GM18526 (cell line): Measurements from ENCODE around the gene DGKG.

Experiments used
- POLR2A ChIP-seq: IDR thresholded peaks from 3 replicates; pipeline ENCODE4 v1.6.1; 2011; ENCODE audit not compliant: insufficient read length; ENCODE audit errors: extremely low read depth

Gene DGKG

DNA sequence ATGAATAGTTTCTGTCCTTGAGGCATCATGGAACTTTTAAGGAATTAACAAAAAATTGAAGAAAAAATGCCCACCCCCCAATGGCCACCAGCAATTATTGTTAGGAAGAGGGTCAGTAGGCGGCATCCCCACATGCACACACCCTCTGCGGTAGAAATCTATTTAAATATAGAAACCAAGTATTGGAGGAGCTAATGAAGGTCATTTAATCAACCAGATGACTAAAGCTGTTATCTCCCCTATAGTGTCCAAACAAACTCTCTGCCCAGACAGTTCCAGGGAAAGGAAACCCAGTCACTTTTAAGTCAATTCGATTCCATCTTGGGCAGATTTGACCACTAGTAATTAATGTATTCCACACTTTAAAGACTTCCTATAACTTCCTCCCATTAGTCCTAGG is 47.1 kb downstream of the DGKG start:
- TF ChIP-seq POLR2A = no peak

DNA sequence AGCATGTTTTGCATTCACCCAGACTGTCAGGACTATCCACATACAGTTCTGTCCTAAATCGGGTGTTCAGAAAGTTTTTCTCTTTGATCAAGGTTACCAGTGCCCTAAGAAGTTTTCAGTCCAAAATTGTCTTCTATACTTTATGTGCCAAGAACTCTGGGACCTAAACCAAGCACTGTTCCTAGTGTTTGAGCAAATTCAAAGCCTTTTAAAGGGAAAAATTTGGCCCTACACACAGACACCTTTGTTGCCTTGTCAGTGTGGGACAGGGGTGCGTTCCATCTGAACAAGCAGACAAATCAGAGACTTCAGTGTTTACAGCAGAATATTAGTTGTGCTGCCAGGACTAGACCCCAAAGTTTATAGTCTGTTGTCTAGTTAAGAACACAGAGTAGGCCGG is 50.6 kb downstream of the DGKG start:
- no peak for TF ChIP-seq POLR2A

DNA sequence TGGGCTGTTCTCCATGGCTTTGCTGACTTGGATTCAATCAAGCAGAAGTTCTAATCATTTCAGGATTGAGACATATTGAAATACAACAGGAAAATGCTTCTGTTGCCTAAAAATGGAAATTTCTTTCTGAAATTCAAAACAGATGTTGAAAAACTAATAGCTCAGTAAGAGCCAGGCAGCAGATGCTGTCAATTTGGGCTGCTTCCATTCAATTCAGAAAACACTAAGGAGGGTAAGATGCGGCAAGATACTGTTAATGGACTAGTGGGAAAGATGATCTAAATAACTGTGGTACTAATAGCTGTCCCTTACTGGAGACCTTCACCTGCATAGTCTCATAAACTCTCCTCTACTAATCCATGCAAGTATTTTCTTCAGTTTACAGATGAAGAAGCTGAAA is 53.5 kb downstream of the DGKG start:
- TF ChIP-seq POLR2A = no peak

DNA sequence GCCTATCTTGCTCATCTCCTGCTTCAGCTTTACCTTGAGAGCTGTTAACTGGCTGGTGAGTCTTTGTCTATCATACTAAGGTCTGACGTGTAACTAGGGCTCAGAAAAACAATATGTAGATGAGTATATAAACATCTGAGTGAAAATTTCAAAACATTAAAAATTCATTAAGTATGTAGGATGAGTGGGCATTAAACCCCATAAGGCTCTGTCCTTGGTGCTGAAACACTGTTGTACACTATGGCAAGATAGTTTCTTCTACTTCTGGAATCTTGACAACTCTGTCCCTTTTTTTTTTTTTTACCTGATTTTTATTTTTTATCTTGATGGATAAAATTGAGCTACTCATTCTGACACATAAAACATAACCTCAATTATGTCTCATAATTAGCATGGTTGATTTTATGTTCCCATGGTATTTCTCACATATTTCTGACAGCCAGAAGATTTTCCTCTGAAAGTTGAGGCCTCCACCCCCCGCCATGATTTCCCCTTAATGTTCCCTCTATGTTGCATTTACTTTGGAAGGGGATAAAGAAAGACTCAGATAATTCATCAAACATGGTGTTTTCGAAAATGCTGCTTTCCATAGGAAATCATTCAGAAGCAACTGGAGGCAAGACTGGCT is 54.3 kb downstream of the DGKG start:
- no peak for TF ChIP-seq POLR2A

DNA sequence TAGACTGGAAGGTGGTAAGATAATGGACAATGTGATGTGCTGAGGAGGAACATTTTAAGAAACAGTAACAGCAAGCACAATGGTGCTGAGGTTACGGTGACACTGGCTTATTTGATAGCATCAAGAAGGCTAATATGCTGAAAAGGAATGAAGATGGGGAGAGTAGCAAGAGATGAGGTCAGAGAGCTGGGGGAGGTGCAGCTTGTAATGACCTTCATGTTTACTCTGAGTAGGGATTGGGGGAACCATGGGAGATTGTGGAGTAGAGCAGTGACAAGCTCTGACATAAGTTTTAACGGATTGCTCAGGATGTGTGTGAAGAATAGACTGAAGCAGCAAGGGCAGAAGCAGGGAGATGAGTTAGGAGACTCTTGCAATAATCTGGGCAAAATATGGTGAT is 56.7 kb downstream of the DGKG start:
- TF ChIP-seq POLR2A = no peak

DNA sequence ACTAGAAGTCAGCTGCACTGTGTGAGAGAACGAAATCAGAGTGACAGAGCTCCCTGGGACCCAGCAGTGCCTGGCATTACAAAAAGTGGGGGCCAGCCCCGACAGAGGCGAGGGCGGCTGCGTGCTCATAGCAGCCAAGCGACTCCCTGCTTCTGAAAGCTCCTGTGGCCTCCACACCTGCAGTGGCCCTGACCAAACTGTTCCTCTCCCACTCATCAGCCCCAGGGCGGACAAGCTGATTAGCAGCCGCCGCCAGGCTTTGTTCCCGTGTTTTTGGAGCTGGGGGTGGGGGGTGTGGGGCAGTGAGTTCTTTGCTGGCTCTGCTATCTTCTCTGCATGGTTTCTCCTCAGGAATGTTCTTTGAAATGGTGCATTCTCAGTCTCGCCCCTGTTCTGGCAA is 58.1 kb downstream of the DGKG start:
- TF ChIP-seq POLR2A = no peak

DNA sequence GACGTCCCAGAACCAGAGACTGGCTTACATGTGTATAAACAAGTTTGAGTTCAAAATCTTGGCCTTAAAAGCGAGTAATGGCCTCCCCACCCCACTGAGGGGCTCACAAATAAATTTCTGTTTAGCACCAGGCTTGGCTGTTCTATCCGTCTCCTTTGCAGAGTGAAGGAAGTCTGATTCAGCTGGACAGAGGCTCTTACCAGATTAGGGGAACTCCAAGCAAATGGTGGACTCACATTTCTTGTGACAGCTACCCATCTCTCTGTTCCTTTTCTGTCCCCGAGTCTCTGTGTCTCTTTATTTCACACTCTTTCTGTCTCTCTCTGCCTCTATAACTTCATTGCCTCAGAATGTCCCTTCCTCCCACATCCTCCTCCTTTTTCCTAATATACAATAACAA is 62.7 kb downstream of the DGKG start:
- TF ChIP-seq POLR2A = no peak

DNA sequence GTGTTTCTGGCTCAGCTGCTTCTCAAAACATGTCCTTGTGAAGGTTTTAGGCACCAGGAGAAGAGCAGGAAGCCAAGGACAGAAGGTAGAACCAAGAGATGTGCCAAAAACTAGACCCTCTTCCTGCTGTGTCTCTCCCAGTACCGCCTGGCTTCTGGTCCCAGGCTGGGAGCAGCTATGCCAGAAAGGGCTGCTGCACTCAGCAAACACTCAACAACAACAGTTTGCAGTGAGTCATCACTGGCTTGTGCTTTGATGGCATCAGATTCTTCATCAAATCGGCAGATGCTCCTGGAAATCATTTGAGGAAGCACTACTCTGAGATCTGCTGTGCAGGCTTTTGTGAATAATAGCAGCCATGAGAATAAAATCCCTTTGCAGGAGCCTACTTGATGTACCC is 63.2 kb downstream of the DGKG start:
- TF ChIP-seq POLR2A = no peak

DNA sequence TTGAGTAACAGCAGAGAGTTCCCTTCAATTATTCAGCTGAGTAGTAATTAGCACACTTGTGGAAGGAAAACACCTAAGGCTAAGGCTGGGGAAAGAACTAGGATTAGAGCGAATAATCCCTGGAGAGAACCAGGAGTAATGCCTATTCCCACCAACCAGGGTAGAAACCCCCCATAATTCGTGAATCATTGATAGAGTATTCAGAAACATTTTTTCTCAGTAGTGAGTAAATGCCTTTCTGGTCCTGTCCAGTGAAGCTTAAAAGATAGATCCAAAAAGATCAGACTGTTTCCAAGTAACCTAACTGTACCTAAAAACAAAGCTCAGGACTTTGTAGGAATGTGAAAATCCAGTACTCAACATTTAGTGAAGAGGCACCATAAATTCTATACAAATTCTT is 71.2 kb downstream of the DGKG start:
- no peak for TF ChIP-seq POLR2A

DNA sequence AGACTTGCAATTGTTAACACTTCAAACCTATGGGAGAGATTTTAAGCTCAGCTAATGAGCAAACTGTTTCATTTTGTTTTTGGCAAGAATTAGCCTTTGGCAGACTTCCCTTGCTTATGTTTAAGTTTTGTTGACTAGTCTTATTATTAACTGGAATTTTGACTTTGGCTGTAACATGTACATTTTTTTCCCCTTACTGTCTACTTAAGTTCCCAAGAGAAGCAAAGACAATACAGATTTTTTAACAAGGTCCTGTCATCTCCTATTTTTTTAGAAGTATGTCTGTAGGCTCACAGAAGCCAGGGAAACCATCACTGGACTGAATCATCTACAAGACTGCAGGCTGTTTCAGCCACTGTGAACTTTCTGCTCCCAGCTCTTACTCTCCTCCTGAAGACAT is 74.3 kb downstream of the DGKG start:
- no peak for TF ChIP-seq POLR2A

DNA sequence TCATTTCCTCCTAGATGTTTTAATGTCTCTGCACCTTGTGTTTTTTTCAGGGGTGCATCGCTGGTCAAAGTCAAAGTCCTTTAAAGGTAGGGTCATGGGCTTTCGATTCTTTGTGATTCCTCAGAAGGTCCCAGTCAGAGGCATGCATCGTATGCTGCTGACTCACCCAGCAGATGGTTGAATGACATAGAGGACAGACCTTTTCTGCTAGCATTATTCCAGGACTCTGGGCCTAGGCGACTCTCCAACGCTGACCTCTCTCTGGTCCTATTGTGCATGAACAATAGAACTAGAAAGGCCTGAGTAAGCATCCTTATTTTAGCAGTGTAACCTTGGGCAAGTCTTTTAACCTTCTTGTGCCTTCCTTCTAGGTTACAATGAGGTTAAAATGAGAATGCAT is 75.9 kb downstream of the DGKG start:
- TF ChIP-seq POLR2A = no peak

DNA sequence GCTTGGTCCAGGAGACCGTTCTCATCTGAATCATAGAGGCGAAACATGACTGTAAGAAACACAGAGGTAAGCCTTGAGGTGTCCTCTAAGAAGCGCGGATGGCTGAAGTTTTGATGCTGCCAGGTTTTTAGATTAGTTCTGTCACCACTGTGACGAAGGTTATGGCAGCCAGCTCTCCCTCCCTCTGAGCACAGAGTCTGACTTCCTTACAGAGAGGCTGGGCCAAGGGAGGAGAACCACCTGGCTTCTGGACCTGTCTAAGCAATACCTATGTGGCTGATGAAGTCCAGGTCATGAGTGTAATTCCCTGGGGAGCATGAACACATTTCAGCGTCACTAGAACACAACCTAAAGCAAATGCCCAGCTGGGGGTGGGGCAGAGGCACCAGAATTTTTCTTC is 77.4 kb downstream of the DGKG start:
- TF ChIP-seq POLR2A = no peak

DNA sequence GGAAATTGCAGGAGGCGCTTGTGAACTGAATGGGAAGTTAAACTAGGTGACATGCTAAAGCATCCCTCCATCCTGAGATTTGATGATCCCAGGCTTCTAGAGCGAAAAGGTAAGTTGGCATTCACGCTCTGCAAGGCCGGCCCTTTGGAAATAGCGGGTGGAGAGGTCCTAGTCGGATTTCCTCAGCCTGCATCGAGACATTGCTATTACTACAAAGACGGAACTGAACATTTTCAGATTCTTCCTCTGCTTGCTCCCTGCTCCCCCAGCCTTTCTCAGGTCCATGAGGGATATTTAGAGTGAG is 77.7 kb downstream of the DGKG start:
- TF ChIP-seq POLR2A = no peak

DNA sequence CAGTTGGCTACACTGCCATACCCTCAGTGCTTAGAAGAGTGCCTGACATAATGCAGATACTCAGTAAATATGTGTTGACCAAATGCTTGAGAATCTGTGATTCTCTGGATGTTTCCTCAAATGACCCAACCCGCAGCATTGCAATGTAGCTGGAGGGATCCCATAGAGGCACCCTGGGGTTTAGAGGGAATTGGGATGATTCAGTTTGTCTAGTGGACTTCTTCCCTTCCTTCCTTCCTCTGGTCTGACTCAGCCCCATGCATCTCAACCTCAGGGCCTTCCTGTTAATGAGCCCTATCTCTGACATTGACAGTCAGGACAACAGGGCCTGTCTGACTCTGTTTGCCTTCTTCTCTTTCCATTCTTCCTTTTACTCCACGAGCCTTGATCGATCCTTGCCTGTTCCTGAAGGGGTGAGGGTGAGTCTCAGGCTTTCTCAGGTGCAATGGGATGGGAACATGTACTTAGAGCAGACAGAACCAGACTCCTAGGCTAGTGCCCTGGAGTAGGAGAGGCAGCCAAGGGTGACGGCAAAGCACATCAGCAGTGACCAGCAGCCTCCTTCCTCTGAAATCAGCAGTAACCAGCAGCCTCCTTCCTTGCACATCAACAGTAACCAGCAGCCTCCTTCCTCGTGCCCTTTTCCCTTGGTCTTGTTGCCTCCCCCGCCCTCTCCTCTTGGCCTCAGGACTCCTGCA is 78.2 kb downstream of the DGKG start:
- TF ChIP-seq POLR2A = no peak

DNA sequence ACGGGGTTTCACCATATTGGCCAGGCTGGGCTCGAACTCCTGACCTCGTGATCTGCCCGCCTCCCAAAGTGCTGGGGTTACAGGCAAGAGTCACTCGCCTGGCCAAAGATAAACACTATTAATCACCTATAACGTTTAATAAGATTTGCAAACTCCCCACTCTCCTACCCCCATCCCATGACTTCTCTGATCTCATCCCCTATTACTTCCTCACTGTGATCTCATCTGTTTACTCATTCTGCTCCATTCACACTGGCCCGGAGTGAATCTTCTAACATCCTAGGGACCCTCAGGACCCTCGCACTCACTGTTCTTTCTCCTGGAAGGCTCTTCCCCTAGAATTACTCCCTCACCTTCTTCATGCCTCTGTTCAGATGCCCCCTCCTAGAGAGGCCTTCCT is 78.9 kb downstream of the DGKG start:
- no peak for TF ChIP-seq POLR2A

DNA sequence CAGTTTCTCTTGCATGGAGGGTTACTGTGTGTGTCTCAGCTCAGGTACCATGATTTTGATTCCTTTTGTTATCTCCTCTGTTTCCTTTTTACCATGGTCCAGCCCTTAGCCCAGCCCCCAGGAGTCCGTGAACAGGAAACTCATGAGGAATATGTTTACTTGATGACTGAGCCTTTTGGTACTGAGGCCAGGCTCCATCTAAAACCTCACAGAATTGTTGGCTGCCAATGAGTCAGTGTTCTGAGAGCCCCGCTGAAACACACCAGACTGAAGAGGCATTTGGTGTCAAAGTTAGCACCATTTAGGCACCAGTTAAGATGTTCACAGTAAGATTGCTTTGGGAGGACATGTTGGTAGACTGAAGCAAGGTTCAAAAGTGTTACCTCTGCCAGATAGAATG is 80.9 kb downstream of the DGKG start:
- no peak for TF ChIP-seq POLR2A

DNA sequence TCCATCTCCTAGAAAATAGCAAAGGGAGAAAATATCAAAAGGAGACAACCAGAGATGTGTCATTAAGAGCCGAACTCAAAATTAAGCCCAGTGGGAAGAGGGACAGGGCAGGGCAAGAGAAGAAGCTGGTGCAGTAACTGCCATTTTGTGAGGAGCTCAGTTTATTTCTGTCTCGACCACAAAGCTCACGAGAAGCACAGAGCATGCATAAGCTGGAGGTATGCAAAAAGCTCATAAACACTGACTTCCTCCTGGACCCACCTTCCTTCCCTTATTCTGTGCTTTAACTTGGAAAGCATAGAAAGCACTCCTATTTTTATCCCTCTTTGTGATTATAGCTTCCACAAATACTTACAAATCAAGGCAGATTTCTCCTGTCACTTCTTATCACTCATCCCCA is 81.3 kb downstream of the DGKG start:
- TF ChIP-seq POLR2A = no peak
